ENCODE results near the gene PVALB.
"Not testable (repeated sequence)": the region's sequence is repeated elsewhere in the genome, so short reads cannot be mapped to it uniquely, and the experiment has no call there.

Gene PVALB

DNA sequence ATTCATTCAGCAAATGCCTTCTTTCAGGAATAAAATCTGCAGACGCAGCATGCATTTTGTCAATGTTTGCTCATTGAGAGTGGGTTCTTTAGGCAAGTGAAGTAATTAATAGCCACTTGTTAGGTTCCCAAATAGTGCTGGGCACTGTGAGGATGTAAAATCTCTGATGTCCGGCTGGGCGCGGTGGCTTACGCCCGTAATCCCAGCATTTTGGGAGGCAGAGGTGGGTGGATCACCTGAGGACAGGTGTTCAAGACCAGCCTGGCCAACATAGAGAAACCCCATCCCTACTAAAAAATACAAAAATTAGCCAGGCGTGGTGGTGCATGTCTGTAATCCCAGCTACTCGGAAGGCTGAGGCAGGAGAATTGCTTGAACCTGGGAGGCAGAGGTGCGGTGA, 62.0 kb downstream of the PVALB start:
- not testable (repeated sequence) for DNase-seq

DNA sequence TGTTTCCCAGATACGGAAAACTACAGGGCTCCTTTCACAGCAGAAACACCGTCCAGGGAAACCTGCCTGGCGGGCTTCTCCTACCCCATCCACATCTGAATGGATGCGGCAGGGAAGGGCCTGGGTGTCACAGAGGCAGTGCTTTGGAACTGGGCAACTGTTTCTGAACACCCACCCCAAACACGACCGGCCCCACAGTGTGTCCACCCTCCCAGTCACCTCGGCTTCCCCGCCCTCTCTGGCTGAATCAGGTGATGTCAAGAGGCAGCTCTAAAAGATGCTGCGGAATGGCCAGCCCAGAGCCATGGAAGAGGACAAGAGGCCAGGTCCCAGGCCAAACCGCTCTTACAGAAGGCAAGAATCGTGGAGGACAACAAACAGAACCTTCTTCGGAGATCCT, 62.9 kb downstream of the PVALB start:
- DNase-seq, result no peak

DNA sequence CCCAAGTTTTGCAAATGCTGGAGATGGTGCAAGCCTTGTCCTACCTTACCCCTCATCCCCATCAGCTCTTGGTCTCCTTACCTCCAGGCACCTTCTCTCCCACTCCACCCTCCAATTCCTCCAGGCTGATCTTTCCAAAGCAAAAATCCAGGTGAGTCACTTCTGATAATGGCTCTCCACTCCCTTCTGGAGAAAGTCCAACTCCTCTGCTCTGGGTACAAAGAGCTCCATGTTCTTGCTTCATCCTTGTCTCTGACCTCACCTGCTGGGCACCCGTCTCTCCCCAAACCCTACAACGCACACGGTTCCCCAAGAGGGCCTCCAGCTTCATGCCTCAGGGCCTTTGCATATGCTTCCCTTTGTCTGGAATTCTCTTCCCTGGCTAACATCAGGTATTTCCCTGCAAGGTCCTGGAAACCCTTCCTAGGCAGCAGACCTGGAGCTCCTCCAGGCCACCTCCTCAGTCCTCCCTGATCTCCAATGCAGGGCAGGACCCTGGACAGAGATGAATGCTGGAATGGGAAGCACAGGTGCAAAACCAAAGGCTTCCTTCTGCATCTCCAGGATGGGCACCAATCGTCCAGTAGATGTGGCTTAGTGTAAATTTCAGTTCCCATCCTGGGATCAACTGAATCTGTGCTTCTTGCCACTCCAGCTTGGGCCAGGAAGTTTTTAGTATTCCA, 63.6 kb downstream of the PVALB start:
- no peak for DNase-seq
